Hepatocyte (in vitro differentiated cells): ENCODE data around the gene MSANTD3.

ENCODE experiments used
- CTCF ChIP-seq: fragments of 200-600 bp; sonication (generic); IDR thresholded peaks from 2 replicates; pipeline ENCODE4 v1.5.1; 2016; ENCODE audit warnings: antibody characterized with exemption, mild to moderate bottlenecking; ENCODE audit not compliant: poor library complexity
- EZH2 ChIP-seq: fragments of 200-600 bp; sonication (generic); IDR thresholded peaks from 2 replicates; pipeline ENCODE4 v1.6.1; 2016; ENCODE audit warnings: antibody characterized with exemption, mild to moderate bottlenecking, borderline replicate concordance
- EZH2phosphoT487 ChIP-seq: fragments of 200-600 bp; sonication (generic); IDR thresholded peaks from one replicate; pipeline ENCODE4 v1.6.1; 2018; ENCODE audit warnings: antibody characterized with exemption, mild to moderate bottlenecking, low read depth, moderate library complexity; ENCODE audit not compliant: unreplicated experiment, severe bottlenecking

- TF ChIP-seq EZH2 (no peak), CTCF (no peak), EZH2phosphoT487 (no peak)
These were observed 72.9 kb downstream of the MSANTD3 start for GRCh38 chr9:100499866-100500265.
